IPS-NIHi7 (cell line): ENCODE measurements around the gene CASD1.

Experiments used
- DNase-seq: peaks from one replicate; pipeline ENCODE4 v3.0.0; 2012; ENCODE audit warnings: mixed read lengths; ENCODE audit errors: extremely low spot score

Gene CASD1

DNA sequence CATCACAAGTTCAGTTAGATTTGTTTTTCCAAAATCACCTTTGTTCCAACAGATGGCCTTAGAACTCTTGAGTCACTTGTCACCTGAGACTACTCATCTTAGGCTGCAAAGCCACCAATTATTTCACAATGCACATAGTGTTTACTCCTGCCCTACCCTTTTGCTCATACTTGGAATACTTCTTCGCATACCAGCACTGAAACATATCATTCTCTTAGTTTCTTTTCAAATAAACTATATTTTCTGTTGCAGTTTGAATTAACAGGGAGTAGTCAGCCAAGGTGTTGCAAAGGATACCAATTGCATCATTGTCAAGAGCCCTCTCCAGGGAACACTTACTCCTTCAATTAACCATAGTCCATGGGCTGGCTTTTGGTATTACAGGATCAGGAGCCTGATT is 71.0 kb downstream of the CASD1 start:
- DNase-seq = no peak

DNA sequence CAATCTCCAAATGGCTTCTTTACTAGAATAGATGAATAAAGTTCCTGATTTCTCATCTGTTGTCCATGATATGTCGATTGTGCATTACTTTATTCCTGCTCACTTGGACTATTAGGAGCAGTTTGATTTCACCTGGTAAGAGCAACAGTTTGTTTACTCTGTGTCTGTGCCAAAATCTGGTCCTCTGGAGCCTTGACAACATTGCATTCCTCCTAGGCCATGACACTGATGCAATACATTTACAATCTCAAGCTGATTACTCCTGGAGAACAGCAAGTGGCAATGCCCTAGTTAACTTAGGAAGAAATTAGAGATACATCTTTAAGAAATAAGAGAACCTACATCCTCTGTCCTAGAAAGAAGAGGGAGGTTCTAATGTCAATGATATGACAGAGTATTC is 74.5 kb downstream of the CASD1 start:
- no peak for DNase-seq

DNA sequence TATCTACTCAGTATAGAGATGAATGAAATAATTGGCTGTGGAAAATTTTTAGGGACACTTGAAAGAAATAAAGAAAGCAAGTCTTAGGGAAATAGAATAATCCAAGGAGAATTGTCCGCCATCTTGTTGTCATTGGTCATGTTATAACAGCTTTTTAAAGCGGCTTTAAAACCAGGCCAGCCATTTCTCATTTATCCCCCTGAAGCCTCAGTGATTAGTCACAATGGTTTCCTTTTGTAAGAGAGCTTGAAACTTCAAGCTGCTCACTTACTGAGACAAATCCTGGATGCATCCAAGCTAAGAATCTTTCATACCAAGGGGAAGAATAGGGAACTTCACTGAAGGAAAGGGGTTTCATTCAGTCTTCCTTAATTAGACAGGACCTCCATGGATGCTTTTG is 78.5 kb downstream of the CASD1 start:
- no peak for DNase-seq

DNA sequence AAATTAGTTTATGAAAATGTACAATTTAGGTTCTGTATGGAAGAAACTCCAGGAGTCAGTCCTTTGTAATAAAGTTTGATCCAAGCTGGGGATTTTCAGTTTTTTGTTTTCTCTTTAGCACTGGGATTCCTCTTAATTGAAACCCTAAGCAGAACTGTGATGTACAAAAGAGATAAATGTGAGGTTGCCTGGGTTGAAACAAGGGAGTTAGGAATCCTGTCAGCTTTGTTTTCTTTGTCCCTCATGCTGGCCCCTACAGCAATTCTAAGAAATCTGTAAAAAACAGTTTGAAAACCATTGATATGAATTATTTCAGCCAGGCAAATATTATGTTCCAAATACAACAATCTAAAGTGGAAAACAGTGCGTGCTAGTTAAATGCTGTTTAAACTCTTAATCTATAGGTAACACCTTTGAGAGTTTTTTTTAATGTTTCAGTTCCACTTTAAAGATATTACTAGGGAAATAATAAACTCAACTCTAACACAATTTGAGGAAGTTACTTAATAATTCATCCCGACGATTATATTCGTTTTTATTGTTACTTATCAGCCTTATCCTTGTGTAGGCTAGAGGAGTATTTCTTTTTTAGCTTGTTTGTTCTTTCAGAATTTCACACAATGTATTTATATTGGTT is 81.0 kb downstream of the CASD1 start:
- no peak for DNase-seq

DNA sequence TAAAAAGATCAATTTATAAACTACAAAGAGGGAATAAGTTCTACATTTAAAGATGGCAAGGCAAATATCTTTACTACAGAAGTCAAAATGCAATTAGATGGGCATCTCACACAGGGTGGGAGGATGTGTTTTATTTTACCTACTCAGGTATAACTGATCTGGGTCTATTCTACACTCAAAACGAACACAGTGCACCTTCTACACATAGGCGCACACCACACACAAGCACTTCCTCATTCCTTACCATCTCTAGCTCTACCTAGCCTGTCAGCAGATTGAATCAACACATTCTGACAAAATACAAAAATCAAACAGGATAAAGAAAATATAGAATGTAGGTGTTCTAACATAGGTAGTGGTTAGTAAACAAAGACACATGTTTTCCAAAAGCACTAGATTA is 81.6 kb downstream of the CASD1 start:
- DNase-seq = no peak

DNA sequence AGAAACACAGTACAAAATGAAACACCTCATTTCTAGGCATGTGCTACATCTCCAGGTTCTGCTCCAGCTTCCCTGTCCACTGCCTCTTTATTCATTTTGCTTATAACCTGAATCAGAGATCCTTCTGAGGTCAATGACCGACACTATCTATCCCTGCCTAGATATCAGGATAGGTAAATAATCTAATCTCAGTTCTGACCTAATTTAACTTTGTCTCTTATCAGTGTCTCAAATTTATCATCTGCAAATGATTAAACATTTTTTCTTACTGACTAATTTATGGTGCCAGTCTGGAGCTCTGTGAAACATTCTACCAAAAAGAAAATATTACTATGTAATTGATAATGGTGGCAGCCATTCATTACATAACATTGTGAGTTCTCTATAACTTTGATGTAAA is 85.3 kb downstream of the CASD1 start:
- DNase-seq = no peak

DNA sequence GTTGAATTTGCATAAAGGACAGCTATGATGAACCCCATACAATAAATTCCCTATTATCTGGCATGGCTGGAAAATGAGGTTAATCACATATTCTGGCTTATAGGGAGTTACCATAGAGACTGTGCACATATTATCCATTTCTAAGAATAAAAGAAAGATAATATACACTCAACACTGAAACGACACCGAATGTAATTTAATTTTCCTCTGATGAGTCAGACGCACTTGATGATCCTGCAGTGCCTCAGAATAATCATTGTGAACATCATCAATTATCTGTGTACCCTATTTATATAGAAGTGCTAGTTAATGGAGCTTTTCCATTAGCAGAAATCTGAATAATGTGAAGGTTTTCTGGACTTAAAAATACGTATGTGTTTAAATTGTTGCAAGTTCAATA is 86.1 kb downstream of the CASD1 start:
- no peak for DNase-seq

DNA sequence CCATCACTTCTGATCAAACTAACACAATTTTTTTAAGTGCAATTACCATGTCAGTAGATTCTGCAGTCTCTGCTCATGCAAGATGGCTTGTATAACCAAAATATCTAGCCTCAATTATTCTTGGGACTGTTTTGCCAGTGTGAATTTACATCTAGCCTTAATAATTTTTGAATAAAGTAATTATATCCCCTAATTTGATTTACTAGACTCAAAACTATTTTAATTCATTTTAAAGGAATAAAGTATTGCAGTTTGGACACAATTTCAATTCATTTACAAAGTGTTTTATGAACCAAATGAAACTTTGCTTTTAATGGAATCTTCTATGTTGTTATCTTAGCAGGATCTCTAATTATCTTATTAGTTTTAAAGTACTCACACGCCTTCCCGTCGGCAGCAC is 90.7 kb downstream of the CASD1 start:
- no peak for DNase-seq

DNA sequence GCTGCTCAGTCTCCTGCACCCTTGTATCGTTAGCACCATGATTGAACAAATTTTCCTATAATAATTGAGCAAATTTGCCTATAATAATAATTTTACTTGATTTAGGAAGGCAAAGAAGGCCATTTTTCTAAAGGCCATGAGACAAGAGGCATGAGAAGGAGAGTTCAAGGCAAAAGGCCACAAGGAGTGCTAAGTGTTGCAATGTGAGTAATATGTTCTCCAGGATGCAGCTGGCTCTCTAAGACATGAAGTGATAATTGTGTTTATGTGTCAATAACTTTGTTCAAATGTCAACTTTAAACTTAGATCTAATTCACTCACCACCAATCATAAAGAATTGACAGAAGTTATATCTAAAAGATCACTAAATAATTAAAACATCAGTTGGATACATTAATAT is 92.6 kb downstream of the CASD1 start:
- no peak for DNase-seq

DNA sequence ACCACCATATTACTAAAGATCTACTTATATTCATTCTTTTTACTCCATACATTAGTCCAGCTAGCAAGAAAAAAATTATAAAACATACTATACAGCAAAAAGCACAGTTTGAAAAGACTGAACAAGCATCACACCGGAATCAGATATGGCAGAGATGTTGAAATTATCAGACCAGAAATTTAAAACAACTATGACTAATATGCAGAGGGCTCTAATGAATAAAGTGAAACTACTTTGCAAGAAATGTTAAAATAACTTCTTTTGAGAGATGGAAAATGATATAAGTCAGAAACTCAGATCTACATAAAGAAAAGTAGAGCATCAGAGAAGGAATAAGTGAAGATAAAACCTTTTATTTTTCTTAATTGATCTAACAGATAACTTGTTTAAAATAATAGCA is 95.4 kb downstream of the CASD1 start:
- no peak for DNase-seq
